Medulla oblongata (tissue), 1 donor: ENCODE results near the gene NF1.
"Not testable (repeated sequence)": the region's sequence is repeated elsewhere in the genome, so short reads cannot be mapped to it uniquely, and the experiment has no call there.

Experiments used
- DNase-seq: peaks from one replicate; pipeline ENCODE4 v3.0.0-alpha.2; 2015; ENCODE audit errors: extremely low spot score

The NF1 gene

DNA sequence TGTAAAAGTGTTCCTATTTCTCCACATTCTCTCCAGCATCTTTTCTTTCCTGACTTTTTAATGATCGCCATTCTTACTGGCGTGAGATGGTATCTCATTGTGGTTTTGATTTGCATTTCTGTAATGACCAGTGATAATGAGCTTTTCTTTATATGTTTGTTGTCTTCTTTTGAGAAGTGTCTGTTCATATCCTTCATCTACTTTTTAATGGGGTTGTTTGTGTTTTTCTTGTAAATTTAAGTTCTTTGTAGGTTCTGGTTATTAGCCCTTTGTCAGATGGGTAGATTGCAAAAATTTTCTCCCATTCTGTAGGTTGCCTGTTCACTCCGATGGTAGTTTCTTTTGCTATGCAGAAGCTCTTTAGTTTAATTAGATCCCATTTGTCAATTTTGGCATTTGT lies 81.4 kb downstream of the NF1 start:
- not testable (repeated sequence) for DNase-seq

DNA sequence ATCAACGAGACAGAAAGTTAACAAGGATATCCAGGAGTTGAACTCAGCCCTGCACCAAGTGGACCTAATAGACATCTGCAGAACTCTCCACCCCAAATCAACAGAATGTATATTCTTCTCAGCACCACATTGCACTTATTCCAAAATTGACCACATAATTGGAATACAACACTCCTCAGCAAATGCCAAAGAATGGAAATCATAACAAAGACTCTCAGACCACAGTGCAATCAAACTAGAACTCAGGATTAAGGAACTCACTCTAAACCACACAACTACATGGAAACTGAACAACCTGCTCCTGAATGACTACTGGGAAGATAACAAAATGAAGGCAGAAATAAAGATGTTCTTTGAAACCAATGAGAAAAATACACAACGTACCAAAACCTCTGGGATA lies 84.2 kb downstream of the NF1 start:
- not testable (repeated sequence) for DNase-seq

DNA sequence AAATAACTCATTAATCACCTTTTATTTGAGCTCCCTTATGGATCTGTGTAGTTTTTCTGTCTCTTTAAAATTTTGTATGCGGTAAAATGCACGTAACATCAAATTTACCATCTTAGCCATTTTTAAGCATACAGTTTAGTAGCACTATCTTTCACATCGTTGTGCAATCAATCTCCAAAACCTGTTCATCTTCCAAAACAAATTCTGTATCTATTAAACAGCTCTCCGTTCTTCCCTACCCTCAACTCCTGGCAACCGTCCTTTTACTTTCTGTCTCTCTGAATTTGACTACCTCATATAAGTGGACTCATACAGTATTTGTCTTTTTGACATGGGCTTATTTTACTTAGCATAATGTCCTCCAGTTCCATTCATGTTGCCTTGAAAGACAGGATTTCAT lies 100.5 kb downstream of the NF1 start:
- no peak for DNase-seq

DNA sequence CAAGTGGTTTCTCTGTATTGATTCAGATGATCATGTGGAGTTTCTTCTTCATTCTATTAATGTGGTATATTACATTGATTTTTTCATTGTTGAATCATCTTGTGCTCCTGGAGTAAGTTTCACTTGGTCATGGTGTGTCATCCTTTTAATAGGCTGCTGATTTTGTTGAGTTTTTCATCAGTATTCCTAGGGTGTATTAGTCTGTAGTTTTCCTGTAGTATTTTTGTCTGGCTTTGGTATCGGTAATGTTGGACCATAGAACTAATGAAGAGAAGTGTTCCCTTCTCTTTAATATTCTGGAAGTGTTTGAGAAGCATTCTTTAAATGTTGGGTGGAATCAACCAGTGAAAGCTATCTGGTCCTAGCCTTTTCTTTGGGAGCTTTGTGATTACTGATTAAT lies 103.2 kb downstream of the NF1 start:
- no peak for DNase-seq

DNA sequence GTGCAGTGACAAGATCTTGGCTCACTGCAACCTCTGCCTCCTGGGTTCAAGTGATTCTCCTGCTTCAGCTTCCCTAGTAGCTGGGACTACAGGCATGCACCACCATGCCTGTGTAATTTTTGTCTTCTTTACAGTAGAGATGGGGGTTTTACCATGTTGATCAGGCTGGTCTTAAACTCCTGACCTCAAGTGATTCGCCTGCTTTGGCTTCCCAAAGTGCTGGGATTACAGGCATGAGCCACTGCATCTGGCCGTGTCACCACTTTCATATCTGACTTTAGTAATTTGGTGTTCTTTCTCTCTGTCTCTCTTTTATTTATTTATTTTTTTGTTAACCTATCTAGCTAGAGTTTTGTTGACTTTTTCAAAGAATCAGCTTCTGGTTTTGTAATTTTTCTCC lies 103.9 kb downstream of the NF1 start:
- not testable (repeated sequence) for DNase-seq

DNA sequence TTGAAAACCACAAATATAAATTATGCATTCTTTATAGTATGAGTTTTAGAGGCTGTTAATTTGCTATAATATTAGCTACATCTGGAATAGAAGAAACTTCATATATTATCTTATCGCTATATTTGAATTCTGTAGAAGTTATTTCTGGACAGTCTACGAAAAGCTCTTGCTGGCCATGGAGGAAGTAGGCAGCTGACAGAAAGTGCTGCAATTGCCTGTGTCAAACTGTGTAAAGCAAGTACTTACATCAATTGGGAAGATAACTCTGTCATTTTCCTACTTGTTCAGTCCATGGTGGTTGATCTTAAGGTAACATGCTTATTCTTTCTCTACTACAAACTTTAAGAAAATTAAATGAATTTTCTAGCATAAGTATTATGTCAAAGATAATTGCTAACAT lies 105.5 kb downstream of the NF1 start:
- no peak for DNase-seq

DNA sequence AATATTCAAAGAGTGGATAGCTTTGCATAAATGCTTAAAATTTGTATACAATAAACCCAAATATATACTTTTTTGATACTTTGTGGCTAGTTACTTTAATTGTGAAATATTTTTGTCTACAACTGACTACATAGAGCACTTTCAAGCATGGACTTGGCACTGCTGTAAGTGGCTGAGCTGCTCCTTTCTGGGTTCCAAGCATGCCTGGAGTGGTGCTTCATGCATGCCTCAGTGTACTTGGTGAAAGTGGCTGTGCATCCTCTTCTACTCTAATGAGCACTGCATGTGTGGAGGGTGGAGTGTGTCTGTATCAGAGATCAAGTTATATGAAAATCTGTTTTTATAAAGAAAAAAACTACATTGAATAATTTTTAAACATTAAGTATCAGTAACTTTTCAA lies 108.2 kb downstream of the NF1 start:
- DNase-seq: no peak

DNA sequence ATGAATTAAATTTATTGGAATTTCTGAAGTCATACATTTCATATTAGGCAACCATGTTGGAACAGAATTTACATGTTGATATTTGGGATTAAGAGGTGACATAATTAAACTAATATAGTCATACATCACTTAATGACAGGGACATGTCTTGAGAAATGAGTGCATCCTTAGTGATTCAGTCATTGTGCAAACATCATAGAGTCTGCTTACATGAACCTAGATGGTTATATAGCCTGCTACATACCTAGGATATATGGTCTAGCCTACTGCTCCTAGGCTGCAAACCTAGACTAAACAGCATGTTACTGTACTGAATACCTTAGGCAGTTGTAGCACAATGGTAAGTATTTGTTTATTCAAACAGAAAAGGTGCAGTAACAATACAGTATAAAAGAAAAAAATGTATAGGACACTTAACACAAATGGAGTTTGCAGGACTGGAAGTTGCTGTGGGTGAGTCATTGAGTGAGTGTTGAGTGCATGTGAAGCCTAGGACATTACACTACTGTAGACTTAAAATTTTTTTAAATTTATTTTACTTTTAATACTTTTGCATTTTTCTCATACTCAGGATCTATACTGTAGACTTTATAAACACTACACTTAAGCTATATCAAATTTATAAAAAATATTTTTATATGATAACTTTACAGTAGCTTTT lies 116.7 kb downstream of the NF1 start:
- no peak for DNase-seq

DNA sequence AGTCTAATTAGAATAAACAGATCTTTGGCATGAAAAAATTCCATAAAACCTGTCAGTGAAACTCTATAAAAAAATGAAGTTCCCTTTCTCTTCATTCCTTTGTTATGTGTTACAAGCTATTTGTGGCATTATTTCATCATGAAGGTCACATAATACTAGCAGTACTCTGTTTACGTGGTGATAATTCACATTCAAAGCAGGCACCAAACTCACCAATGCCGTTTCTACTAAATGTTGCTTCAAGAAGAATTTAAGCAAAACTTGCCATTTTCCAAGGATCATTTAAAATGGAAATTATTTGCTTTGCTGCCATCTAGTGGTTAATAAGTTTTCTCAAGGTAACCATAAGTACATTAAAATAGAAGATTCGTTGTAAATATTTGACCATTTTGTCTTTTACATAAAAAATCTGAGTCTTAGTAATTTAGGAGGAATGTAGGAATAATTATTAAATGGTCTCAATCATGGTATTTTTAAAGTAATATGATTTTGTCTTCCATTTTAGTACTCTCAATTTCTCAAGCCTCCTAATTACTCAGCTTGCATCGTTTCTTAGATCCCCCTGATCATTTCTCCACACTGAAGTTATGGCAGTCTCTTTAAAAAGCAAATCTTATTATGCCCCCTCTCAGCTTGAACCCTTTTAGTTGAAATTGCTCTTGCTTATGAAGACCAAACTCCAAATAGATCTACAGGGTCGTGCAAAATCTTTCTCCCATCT lies 121.4 kb downstream of the NF1 start:
- DNase-seq: peak; percentile 68

DNA sequence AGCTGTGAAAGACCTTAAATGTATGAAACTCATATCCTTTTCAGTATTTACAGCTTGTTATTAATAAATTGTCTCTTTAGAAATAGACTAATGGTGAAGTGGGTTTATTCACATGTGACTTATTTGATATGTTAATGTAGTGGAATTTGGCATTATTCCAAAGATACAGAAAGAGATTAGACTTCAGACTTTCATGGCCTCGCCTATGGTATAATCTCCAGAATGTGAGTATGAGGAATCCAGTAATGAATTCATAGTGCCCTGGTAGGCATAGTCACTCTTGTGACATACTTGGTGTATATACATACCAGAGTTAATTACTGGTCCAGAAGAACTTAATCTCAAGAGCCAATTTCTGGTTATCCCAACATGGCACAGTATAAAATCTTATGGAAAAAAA lies 129.6 kb downstream of the NF1 start:
- no peak for DNase-seq

DNA sequence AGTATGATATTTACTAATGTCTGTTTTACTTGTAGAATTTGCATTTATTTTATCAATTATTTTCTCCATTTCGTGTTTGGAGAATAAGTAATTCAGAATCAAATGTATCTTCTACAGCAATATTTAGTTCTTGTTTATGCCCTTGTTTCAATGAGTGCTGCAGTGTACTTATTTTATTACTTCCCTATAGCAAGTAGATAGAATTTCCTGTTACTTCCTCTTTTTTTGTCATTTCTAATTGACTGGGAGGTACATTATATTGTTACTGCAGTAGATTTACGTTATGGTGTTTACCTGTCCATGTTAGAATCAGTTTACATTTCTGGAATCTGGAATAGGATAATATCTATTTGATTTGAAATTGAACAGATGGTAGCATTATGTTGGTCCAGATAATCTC lies 131.1 kb downstream of the NF1 start:
- DNase-seq: no peak

DNA sequence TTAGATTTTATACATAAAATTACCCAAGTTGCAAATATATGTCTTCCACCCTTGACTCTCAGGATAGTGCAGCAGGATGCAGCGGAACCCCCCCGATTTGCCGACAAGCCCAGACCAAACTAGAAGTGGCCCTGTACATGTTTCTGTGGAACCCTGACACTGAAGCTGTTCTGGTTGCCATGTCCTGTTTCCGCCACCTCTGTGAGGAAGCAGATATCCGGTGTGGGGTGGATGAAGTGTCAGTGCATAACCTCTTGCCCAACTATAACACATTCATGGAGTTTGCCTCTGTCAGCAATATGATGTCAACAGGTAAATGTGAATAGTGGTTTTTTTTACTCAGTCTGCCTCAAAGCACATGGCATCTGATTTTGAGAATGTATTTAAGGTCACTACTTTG lies 131.6 kb downstream of the NF1 start:
- no peak for DNase-seq

DNA sequence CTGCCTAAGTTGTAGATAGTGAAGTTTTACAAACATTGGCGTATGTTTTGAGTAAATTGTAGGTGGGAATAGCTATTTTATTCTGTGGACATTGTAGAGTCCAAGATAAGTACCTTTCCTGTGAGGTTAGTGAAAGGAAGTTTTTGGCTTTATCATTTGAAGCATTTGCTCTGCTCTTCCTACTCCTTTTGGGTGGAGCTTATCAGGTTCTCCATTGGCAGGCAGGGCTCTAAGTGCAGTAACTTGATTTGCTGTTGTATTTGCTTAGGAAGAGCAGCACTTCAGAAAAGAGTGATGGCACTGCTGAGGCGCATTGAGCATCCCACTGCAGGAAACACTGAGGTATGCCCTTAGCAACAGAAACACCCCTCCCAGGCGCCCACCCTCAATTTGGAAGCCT lies 132.2 kb downstream of the NF1 start:
- no peak for DNase-seq

DNA sequence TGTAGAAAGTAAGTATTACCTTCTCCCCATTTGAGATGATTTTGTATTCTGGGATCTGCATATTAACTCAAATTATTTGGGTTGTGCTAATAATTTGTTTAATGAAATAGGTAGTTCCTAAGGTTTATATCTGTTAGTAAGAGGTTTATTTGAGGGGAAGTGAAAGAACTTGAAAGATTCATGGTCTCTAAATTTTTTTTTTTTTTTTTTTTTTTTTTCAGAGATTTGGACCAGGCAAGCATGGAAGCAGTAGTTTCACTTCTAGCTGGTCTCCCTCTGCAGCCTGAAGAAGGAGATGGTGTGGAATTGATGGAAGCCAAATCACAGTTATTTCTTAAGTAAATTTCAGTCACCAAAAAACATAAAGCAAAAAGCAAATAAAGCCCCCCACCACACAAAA lies 137.1 kb downstream of the NF1 start:
- DNase-seq: no peak

DNA sequence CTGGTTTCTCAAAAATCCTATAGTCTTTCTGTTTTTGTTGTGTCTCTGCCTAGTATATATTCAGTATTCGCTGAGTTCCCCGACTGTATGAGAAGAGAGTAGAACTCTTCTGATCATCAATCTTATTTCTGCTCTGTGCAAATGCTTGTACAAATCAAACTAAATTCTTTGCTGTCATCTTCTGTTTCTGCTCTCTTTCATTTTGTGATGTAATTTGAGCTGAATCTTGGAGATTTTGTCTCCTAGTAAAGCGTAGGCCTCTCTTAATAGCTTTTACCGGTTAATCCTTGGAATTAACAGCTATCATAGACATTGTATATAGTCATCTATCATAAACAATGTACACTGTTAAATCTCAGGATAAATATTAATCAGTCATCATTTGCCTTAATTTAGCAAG lies 140.3 kb downstream of the NF1 start:
- DNase-seq: no peak

DNA sequence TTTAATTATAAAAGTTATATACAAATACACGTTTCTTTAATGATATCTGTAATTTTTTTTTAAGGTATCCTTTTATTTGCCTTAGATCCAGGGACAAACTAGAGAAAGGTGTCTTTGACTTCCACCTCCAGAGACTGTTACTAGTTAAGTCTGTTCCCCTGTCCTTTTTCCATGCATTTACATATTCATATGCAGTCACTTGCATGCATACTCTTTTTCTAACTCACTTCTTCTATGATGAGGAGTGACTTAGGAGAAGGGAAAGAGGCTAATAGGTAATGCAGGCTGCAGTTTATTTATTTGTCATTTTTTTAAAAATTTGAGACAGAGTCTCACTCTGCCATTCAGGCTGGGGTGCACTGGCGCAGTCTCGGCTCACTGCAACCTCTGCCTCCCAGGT lies 141.4 kb downstream of the NF1 start:
- no peak for DNase-seq

DNA sequence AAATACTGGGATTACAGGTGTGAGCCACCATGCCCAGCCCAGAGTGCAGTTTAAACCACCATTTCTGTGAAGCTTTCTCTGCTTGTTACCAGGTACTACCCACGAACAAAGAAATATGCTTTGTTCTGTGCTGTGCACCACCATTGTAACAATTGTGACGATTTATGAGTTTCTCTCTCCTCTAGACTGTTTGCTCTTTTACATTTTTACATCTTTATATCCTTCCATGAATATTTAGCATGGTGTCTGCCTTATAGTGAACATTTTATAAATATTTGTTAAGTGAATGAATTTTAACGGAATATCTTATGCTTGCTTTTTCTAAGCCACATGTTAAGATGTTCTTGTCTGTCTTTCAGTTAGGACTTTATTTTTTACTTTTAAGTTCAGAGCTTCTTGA lies 141.9 kb downstream of the NF1 start:
- no peak for DNase-seq

DNA sequence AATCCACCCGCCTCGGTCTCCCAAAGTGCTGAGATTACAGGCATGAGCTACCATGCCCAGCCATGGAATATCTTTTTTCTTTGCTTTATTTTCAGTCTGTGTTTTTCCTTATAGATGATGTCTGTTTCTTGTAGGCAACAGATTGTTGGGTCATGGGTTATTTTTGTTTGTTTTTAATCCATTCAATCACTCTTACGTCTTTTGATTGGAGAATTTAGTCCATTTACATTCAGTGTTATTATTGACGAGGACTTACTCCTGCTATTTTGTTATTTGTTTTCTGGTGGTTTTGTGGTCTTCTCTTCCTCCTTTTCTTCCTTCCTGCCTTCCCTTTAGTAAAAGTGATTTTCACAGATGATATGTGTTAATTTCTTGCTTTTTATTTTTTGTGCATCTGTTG lies 146.3 kb downstream of the NF1 start:
- no peak for DNase-seq

DNA sequence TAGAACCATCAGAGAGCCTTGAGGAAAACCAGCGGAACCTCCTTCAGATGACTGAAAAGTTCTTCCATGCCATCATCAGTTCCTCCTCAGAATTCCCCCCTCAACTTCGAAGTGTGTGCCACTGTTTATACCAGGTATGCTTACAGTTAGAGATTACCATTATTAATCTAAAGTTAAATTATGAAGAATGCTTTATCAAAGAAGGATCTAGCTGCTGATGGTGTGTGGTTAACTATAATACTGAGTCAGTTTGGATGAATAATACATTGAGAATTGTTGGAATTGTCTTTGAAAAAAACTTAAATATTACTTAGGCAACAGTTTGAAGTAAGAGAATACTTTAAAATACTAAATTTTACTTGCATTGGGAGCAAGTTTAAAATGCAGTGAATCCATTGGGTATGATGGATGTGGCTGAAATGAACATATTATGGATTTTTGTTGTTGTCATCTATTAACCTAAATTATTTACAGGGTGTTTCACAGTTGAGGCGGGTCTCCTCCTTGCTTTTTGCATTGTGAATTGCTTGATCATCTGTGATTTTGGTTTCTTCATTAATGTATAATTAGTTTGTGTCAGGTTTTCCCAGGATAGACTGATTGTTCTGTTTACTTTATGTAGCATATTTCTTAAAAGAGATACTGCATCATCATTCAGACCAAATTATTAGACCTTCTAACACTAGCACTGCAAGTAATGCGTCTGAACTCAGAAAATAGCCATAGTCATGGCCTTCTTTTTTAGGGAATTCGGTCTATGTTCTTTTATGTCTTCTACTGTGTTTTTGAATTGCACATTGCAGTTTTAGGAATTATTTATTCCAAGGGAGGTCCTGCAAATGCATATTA lies 154.4 kb downstream of the NF1 start:
- no peak for DNase-seq

DNA sequence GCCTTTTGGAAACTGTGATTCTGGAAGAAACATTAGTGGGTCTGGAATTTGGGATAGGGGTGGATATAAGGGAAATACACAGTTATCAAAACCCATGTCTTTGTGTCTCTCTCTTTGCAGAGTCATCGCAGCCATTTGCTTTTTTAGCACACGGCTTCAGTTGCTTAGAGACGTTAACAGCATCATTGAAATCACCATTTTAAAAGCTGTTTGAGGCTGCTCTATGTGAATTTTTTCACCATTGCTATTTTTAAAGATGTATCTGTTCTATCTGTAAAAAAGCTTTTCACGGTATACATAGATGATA lies 155.0 kb downstream of the NF1 start:
- DNase-seq: peak; percentile 27

DNA sequence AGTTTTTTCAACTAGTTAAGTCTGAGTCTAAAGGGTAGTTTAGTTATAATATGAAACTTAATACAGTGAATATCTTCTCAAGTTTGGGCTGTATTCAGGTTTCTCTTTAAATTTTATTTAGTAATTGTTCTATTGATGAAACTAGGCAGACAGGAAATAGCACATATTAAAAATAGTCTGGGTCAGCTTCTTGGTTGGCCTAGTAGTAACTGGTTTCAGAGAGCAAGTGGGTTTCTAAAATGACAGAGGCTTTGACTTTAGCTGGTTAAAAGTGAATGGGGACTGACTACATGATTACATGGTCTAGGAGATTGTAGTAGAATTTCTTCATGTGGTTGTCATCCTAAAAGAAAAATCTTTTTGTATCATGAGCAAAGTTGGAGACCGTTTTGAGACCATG lies 155.5 kb downstream of the NF1 start:
- DNase-seq: no peak

DNA sequence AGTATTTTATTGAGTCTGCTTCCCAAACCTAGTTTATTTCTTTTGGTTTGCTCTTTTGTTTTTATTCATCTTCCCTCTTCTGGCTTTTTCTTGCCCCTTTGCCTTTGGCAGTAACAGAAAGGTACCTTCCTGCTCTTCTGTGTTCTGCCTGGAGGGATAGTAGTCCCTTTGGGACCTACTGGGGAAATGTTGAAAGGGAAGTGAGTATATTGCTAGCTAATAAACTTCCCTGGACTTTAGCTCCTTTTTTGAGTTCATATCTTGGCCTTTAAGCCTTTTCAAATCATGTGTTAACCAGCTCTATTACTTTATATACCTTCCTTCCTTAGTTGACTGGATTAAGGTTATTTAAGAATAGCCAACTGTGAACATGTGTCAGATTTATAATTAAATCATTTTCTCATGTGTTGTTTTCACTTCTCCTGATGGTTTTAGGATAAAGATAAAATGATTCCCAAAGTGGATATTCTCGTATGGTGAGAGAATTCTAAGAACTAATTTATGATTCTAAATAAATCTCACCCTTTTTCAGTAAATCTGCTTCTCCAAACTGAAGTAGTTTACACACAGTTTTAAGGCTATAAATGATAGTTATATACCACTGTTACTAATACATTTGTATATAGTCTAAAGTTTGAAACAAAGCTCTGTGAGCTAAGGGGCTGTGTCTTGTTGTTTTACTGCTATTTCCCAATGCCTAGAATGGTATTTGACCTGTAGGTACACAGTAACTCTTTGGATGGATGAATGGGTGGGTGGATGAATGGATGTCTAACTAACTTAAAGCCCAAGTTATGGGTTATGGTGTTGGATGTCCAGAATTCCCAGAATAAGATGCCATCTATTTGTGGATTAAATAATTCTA lies 156.6 kb downstream of the NF1 start:
- peak; percentile 17 for DNase-seq
